Measurements from ENCODE around the gene PLA2G4D. TPM values are rescaled to one million over a fixed set of nuclear protein-coding genes. Genes with fewer than 3 reads are reported as not detected.
A peak's percentile ranks its signal among the peaks of the same experiment; 100 is the strongest.

Gene PLA2G4D
- total RNA-seq, 1 experiment from 2014 or later, result not detected

GRCh38 chr15:42131826-42132806 is 37.8 kb upstream of the PLA2G4D start:
- POLR2A ChIA-PET, result interaction anchor here (0.7 to 1.6 kb wide), 3 partner anchors 11 to 75 kb away, joined by 3 to 6 read pairs (median 3); no protein-coding TSS in a partner anchor
- intact Hi-C loops (cut with micrococcal nuclease), result loop anchor here (5.0 kb wide), 1 partner anchor 340 kb away; no protein-coding TSS in a partner anchor
- Mint-ChIP-seq H3K4me1 (ENCODE audit: insufficient read depth, unreplicated experiment) (peaks cover 15% of the 10 kb centered on the region), H3K27ac (ENCODE audit: low read depth, unreplicated experiment) (no peak overlapping the region), H3K9me3 (ENCODE audit: unreplicated experiment) (no peaks in the 10 kb centered on the region), H3K27me3 (ENCODE audit: insufficient read depth, unreplicated experiment) (peaks cover 19% of the 10 kb centered on the region), H3K4me3 (ENCODE audit: unreplicated experiment) (no peak overlapping the region), H3K36me3 (ENCODE audit: insufficient read depth, unreplicated experiment) (no peaks in the 10 kb centered on the region)
- TF ChIP-seq CTCF (IDR thresholded peaks at IDR 0.05; ENCODE audit: unreplicated experiment), result no peak
- DNase-seq (ENCODE audit: unreplicated experiment), result peak; percentile 45
- no TSS peak for BruUV-seq (replicated peaks)
- CTCF ChIA-PET, result interaction anchor here (0.6 to 8.4 kb wide), 7 partner anchors 9 to 143 kb away, joined by 3 to 127 read pairs (median 8); partner anchors contain the start of gene PLA2G4D

GRCh38 chr15:42131006-42131405 is 36.6 kb upstream of the PLA2G4D start:
- DNase-seq (ENCODE audit: unreplicated experiment), result no peak
- Mint-ChIP-seq H3K4me3 (ENCODE audit: unreplicated experiment) (no peak overlapping the region), H3K9me3 (ENCODE audit: unreplicated experiment) (no peaks in the 10 kb centered on the region), H3K4me1 (ENCODE audit: insufficient read depth, unreplicated experiment) (peaks cover 15% of the 10 kb centered on the region), H3K27ac (ENCODE audit: low read depth, unreplicated experiment) (no peak overlapping the region), H3K36me3 (ENCODE audit: insufficient read depth, unreplicated experiment) (no peaks in the 10 kb centered on the region), H3K27me3 (ENCODE audit: insufficient read depth, unreplicated experiment) (peaks cover 19% of the 10 kb centered on the region)
- CTCF ChIA-PET, result interaction anchor here (0.6 to 7.3 kb wide), 8 partner anchors 11 to 358 kb away, joined by 3 to 122 read pairs (median 6); partner anchors contain the start of gene PLA2G4D
- intact Hi-C loops (cut with micrococcal nuclease), result loop anchor here (5.0 kb wide), 1 partner anchor 341 kb away; no protein-coding TSS in a partner anchor
- TF ChIP-seq CTCF (IDR thresholded peaks at IDR 0.05; ENCODE audit: unreplicated experiment), result no peak
- no TSS peak for BruUV-seq (replicated peaks)
- POLR2A ChIA-PET, result interaction anchor here (0.9 to 2.0 kb wide), 6 partner anchors 8 to 58 kb away, joined by 3 to 9 read pairs (median 4); no protein-coding TSS in a partner anchor

GRCh38 chr15:42130246-42130986 is 36.1 kb upstream of the PLA2G4D start:
- H3K27me3 Mint-ChIP-seq (ENCODE audit: insufficient read depth, unreplicated experiment), result peaks cover 19% of the 10 kb centered on the region
- H3K4me3 Mint-ChIP-seq (ENCODE audit: unreplicated experiment), result no peak overlapping the region
- CTCF ChIA-PET, result interaction anchor here (0.6 to 7.3 kb wide), 11 partner anchors 8 to 357 kb away, joined by 3 to 122 read pairs (median 5); partner anchors contain the start of gene PLA2G4D
- POLR2A ChIA-PET, result interaction anchor here (0.9 to 2.0 kb wide), 7 partner anchors 8 to 57 kb away, joined by 3 to 9 read pairs (median 4); no protein-coding TSS in a partner anchor
- no TSS peak for BruUV-seq (replicated peaks)
- no peaks in the 10 kb centered on the region for H3K9me3 Mint-ChIP-seq (ENCODE audit: unreplicated experiment)
- no peaks in the 10 kb centered on the region for H3K36me3 Mint-ChIP-seq (ENCODE audit: insufficient read depth, unreplicated experiment)
- DNase-seq (ENCODE audit: unreplicated experiment), result no peak
- no peak for TF ChIP-seq CTCF (IDR thresholded peaks at IDR 0.05; ENCODE audit: unreplicated experiment)
- no peak overlapping the region for H3K27ac Mint-ChIP-seq (ENCODE audit: low read depth, unreplicated experiment)
- intact Hi-C loops (cut with micrococcal nuclease), result loop anchor here (5.0 kb wide), 1 partner anchor 342 kb away; no protein-coding TSS in a partner anchor
- H3K4me1 Mint-ChIP-seq (ENCODE audit: insufficient read depth, unreplicated experiment), result peaks cover 15% of the 10 kb centered on the region

All from MCF 10A (cell line).